HEK293 (cell line): Measurements from ENCODE around the gene DENND1C.

Experiments
- EGR2 ChIP-seq: fragments of 450-650 bp; formaldehyde crosslinking; IDR thresholded peaks from 2 replicates; pipeline ENCODE4 v1.5.1; 2016; ENCODE audit warnings: low read depth, missing biosample characterization, missing genetic modification characterization
- HOXC10 ChIP-seq: sonication (generic); formaldehyde crosslinking; IDR thresholded peaks from 2 replicates; pipeline ENCODE4 v1.8.1; 2023; ENCODE audit warnings: mild to moderate bottlenecking, missing genetic modification reagents
- IKZF3 ChIP-seq: fragments of 450-650 bp; IDR thresholded peaks from 2 replicates; pipeline ENCODE4 v1.5.0; 2018; ENCODE audit warnings: missing biosample characterization, mild to moderate bottlenecking, missing genetic modification characterization, moderate library complexity
- SCRT2 ChIP-seq: fragments of 450-650 bp; formaldehyde crosslinking; IDR thresholded peaks from 2 replicates; pipeline ENCODE4 v1.5.1; 2016; ENCODE audit warnings: missing biosample characterization, missing genetic modification characterization
- SETDB1 ChIP-seq: IDR thresholded peaks from one replicate; pipeline ENCODE4 v1.6.1; 2017; ENCODE audit warnings: mild to moderate bottlenecking, low read length, moderate library complexity, mixed read lengths; ENCODE audit not compliant: insufficient read length
- TCF7L2 ChIP-seq: IDR thresholded peaks from 2 replicates; pipeline ENCODE4 v1.6.1; 2011; ENCODE audit warnings: low read depth, mild to moderate bottlenecking, inconsistent platforms, low read length, moderate library complexity, borderline replicate concordance
- YY2 ChIP-seq: fragments of 450-650 bp; formaldehyde crosslinking; IDR thresholded peaks from 2 replicates; pipeline ENCODE4 v1.5.1; 2016; ENCODE audit warnings: missing biosample characterization, missing genetic modification characterization
- ZBTB7A ChIP-seq: fragments of 450-650 bp; formaldehyde crosslinking; IDR thresholded peaks from 2 replicates; pipeline ENCODE4 v1.5.1; 2016; ENCODE audit warnings: low read depth, missing biosample characterization, missing genetic modification characterization
- ZNF10 ChIP-seq: fragments of 450-650 bp; formaldehyde crosslinking; IDR thresholded peaks from 2 replicates; pipeline ENCODE4 v1.5.1; 2017; ENCODE audit warnings: missing biosample characterization, missing genetic modification characterization
- ZNF214 ChIP-seq: fragments of 450-650 bp; formaldehyde crosslinking; IDR thresholded peaks from 2 replicates; pipeline ENCODE4 v1.5.1; 2017; ENCODE audit warnings: missing biosample characterization, mild to moderate bottlenecking, missing genetic modification characterization, borderline replicate concordance
- ZNF280C ChIP-seq: fragments of 450-650 bp; formaldehyde crosslinking; IDR thresholded peaks from 2 replicates; pipeline ENCODE4 v1.5.1; 2016; ENCODE audit warnings: missing biosample characterization, missing genetic modification characterization
- ZNF350 ChIP-seq: fragments of 450-650 bp; formaldehyde crosslinking; IDR thresholded peaks from 2 replicates; pipeline ENCODE4 v1.5.0; 2017; ENCODE audit warnings: missing biosample characterization, mild to moderate bottlenecking, missing genetic modification characterization
- ZNF394 ChIP-seq: fragments of 450-650 bp; formaldehyde crosslinking; IDR thresholded peaks from 2 replicates; pipeline ENCODE4 v1.5.1; 2016; ENCODE audit warnings: missing biosample characterization, missing genetic modification characterization, mild to moderate bottlenecking, moderate library complexity, borderline replicate concordance
- ZNF416 ChIP-seq: fragments of 450-650 bp; formaldehyde crosslinking; IDR thresholded peaks from 2 replicates; pipeline ENCODE4 v1.5.1; 2016; ENCODE audit warnings: missing biosample characterization, missing genetic modification characterization
- ZNF433 ChIP-seq: fragments of 450-650 bp; formaldehyde crosslinking; IDR thresholded peaks from 2 replicates; pipeline ENCODE4 v1.5.1; 2016; ENCODE audit warnings: missing biosample characterization, missing genetic modification characterization, low read depth
- ZNF518A ChIP-seq: fragments of 450-650 bp; formaldehyde crosslinking; conservative IDR thresholded peaks from 2 replicates; pipeline ENCODE4 v1.5.1; 2016; ENCODE audit warnings: low read depth, missing biosample characterization, missing genetic modification characterization
- ZNF571 ChIP-seq: fragments of 450-650 bp; formaldehyde crosslinking; IDR thresholded peaks from 2 replicates; pipeline ENCODE4 v1.5.0; 2017; ENCODE audit warnings: missing biosample characterization, missing genetic modification characterization
- ZNF596 ChIP-seq: fragments of 450-650 bp; IDR thresholded peaks from 2 replicates; pipeline ENCODE4 v1.5.0; 2018; ENCODE audit warnings: missing biosample characterization, mild to moderate bottlenecking, missing genetic modification characterization, moderate library complexity
- ZNF626 ChIP-seq: fragments of 450-650 bp; sonication (Bioruptor Pico); formaldehyde crosslinking; IDR thresholded peaks from 2 replicates; pipeline ENCODE4 v1.5.1; 2018; ENCODE audit warnings: missing biosample characterization, missing genetic modification characterization, inconsistent platforms
- ZNF645 ChIP-seq: fragments of 450-650 bp; formaldehyde crosslinking; IDR thresholded peaks from 2 replicates; pipeline ENCODE4; 2016; ENCODE audit warnings: missing biosample characterization, missing genetic modification characterization
- ZNF658 ChIP-seq: fragments of 450-650 bp; formaldehyde crosslinking; IDR thresholded peaks from 2 replicates; pipeline ENCODE4; 2016; ENCODE audit warnings: missing biosample characterization, missing genetic modification characterization
- ZNF701 ChIP-seq: fragments of 450-650 bp; formaldehyde crosslinking; IDR thresholded peaks from 2 replicates; pipeline ENCODE4 v1.5.1; 2016; ENCODE audit warnings: missing biosample characterization, missing genetic modification characterization
- ZNF768 ChIP-seq: fragments of 450-650 bp; formaldehyde crosslinking; IDR thresholded peaks from 2 replicates; pipeline ENCODE4 v1.5.1; 2018; ENCODE audit warnings: missing biosample characterization, mild to moderate bottlenecking, missing genetic modification characterization
- ZSCAN5A ChIP-seq: fragments of 450-650 bp; formaldehyde crosslinking; IDR thresholded peaks from 2 replicates; pipeline ENCODE4 v1.5.1; 2016; ENCODE audit warnings: missing biosample characterization, missing genetic modification characterization
- TF ChIP-seq, protein P1 (sequence below): fragments of 450-650 bp; formaldehyde crosslinking; IDR thresholded peaks from 2 replicates; pipeline ENCODE4 v1.5.1; 2016; ENCODE audit warnings: missing biosample characterization, missing genetic modification characterization
- TF ChIP-seq, protein P2 (sequence below): fragments of 450-650 bp; formaldehyde crosslinking; IDR thresholded peaks from 2 replicates; pipeline ENCODE4 v1.5.1; 2017; ENCODE audit warnings: missing biosample characterization, mild to moderate bottlenecking, missing genetic modification characterization, moderate library complexity

The DENND1C gene

DNA sequence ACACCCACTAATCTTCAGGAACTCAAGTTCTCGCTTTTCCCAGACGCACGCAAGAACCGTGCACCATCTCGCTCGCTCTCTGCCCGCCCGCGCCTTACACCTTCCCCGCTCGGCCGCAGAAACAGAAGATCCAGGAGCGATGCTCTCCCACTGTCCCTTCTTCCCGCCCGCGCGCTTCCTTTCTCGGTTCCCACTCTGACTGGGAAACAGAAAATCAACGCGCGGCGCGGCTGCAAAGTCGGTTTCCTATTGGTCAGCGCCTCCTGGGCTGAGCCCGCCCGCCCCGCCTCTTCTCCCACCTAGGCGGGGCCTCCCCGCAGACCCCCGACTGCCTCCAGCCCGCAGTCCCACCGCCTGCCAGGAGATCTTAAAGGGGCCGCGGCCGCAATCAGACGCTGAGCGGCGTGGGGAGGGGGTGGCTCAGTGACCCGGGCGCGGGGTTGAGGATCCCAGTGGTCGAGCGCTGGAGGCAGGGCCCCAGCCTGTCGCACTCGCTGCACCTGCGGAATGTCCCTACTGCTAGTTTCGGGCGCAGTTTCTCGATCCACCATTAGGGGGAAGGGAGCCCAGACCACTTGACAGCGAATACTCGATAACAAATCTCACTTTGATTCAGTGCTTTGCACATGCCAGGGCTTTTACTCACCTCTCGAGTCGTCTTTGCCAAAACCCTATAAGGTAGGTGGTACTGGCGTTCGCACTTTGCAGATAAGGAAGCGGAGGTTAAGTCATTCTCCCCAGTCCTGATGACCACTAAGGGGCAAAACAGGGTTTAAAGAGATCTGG is 21.3 kb downstream of the DENND1C start (continued):
- TF ChIP-seq ZNF645 (tag by site-specific recombination): peak; percentile 88; the same call in 1 of the 2 replicates
- TF ChIP-seq ZNF518A (tag by site-specific recombination): no peak
- peak; percentile 74; the same call in 1 of the 2 replicates for TF ChIP-seq ZNF701
- TF ChIP-seq ZNF416 (tag by site-specific recombination): no peak
- peak; percentile 62; the same call in 1 of the 2 replicates for TF ChIP-seq YY2
- TF ChIP-seq ZNF626 (tag by site-specific recombination): no peak
- TF ChIP-seq ZNF214 (tag by site-specific recombination): no peak
- TF ChIP-seq EGR2 (tag by site-specific recombination): peak; percentile 63
- TF ChIP-seq ZNF10 (tag by site-specific recombination): 0 out of 2 replicates have a peak, but pooled peaks have one; percentile 18
- no peak for TF ChIP-seq TCF7L2
- no peak for TF ChIP-seq ZNF596
- peak; percentile 85 for TF ChIP-seq IKZF3 (tag by site-specific recombination)
- peak; percentile 99 for TF ChIP-seq SCRT2 (tag by site-specific recombination)
- no peak for TF ChIP-seq ZNF571 (tag by site-specific recombination)
- no peak for TF ChIP-seq ZNF350 (tag by site-specific recombination)
- TF ChIP-seq, protein P1, sequence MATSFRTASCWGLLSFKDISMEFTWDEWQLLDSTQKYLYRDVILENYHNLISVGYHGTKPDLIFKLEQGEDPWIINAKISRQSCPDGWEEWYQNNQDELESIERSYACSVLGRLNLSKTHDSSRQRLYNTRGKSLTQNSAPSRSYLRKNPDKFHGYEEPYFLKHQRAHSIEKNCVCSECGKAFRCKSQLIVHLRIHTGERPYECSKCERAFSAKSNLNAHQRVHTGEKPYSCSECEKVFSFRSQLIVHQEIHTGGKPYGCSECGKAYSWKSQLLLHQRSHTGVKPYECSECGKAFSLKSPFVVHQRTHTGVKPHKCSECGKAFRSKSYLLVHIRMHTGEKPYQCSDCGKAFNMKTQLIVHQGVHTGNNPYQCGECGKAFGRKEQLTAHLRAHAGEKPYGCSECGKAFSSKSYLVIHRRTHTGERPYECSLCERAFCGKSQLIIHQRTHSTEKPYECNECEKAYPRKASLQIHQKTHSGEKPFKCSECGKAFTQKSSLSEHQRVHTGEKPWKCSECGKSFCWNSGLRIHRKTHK (tag by site-specific recombination): no peak
- TF ChIP-seq ZBTB7A (tag by site-specific recombination): peak; percentile 91; the same call in 1 of the 2 replicates
- no peak for TF ChIP-seq ZNF768 (tag by site-specific recombination)
- TF ChIP-seq ZNF433 (tag by site-specific recombination): no peak
- peak; percentile 76; the same call in 1 of the 2 replicates for TF ChIP-seq ZNF394
- TF ChIP-seq SETDB1: no peak
- TF ChIP-seq, protein P2, sequence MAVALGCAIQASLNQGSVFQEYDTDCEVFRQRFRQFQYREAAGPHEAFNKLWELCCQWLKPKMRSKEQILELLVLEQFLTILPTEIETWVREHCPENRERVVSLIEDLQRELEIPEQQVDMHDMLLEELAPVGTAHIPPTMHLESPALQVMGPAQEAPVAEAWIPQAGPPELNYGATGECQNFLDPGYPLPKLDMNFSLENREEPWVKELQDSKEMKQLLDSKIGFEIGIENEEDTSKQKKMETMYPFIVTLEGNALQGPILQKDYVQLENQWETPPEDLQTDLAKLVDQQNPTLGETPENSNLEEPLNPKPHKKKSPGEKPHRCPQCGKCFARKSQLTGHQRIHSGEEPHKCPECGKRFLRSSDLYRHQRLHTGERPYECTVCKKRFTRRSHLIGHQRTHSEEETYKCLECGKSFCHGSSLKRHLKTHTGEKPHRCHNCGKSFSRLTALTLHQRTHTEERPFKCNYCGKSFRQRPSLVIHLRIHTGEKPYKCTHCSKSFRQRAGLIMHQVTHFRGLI: peak; percentile 22; the same call in 1 of the 2 replicates
- TF ChIP-seq HOXC10 (CRISPR knock-in tag): no peak
- peak; percentile 81; the same call in 1 of the 2 replicates for TF ChIP-seq ZSCAN5A (tag by site-specific recombination)
- no peak for TF ChIP-seq ZNF280C (tag by site-specific recombination)
- no peak for TF ChIP-seq ZNF658 (tag by site-specific recombination)
